SU-DHL-6 (cell line): Measurements from ENCODE around the gene GIMAP4.

Experiments
- EZH2phosphoT487 ChIP-seq: fragments of 200-600 bp; sonication (generic), shearing (Covaris generic); conservative IDR thresholded peaks from 2 replicates; pipeline ENCODE4 v1.6.1; 2018; ENCODE audit warnings: mild to moderate bottlenecking, antibody characterized with exemption, low read length, moderate library complexity, mixed read lengths
- TF ChIP-seq, protein P1 (sequence below): fragments of 200-600 bp; sonication (generic); IDR thresholded peaks from one replicate; pipeline ENCODE4 v1.5.1; 2017; ENCODE audit warnings: antibody characterized with exemption, mild to moderate bottlenecking, low read length, moderate library complexity; ENCODE audit not compliant: insufficient read depth, poor library complexity, severe bottlenecking

DNA sequence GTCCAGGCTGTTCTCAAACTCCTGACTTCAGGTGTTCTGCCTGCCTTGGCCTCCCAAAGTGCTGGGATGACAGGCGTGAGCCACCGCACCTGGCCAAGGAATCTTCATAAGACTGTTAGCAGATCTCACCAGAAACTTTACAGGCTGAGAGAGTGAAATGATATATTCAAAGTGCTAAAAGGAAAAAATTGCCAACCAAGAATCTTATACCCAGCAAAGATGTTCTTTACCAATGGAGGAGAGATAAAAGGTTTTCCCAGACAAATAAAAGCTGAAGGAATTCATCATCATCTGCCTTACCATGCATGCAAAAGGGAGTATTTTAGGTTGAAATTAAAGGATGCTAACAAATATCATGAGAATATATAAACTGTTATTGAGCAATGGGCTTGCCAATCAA, 28.9 kb upstream of the GIMAP4 start:
- TF ChIP-seq, protein P1, sequence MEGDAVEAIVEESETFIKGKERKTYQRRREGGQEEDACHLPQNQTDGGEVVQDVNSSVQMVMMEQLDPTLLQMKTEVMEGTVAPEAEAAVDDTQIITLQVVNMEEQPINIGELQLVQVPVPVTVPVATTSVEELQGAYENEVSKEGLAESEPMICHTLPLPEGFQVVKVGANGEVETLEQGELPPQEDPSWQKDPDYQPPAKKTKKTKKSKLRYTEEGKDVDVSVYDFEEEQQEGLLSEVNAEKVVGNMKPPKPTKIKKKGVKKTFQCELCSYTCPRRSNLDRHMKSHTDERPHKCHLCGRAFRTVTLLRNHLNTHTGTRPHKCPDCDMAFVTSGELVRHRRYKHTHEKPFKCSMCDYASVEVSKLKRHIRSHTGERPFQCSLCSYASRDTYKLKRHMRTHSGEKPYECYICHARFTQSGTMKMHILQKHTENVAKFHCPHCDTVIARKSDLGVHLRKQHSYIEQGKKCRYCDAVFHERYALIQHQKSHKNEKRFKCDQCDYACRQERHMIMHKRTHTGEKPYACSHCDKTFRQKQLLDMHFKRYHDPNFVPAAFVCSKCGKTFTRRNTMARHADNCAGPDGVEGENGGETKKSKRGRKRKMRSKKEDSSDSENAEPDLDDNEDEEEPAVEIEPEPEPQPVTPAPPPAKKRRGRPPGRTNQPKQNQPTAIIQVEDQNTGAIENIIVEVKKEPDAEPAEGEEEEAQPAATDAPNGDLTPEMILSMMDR: no peak
- TF ChIP-seq EZH2phosphoT487: no peak
